Thyroid gland (tissue), 4 donors: ENCODE data around the gene SOCS3.

Experiments used
- POLR2A ChIP-seq, 2 donors: fragments of 450-650 bp; IDR thresholded peaks; one replicate each; pipeline ENCODE4 v1.6.1; 2017; ENCODE audit warnings: antibody characterized with exemption in 2 of 2, mild to moderate bottlenecking in 2 of 2, moderate library complexity in 1 of 2
- TF ChIP-seq, protein P1 (sequence below), 6 experiments: fragments of 200-600 bp in 3 of 6; fragments of 450-650 bp in 3 of 6; sonication (generic) in 3 of 6; IDR thresholded peaks; one replicate each; pipeline ENCODE4 v1.5.1; 2016 to 2019; ENCODE audit warnings: antibody characterized with exemption in 6 of 6, mild to moderate bottlenecking in 2 of 6, inconsistent platforms in 1 of 6, moderate library complexity in 1 of 6

GRCh38 chr17:78361225-78361701, 1.4 kb upstream of the SOCS3 start:
- TF ChIP-seq, protein P1, sequence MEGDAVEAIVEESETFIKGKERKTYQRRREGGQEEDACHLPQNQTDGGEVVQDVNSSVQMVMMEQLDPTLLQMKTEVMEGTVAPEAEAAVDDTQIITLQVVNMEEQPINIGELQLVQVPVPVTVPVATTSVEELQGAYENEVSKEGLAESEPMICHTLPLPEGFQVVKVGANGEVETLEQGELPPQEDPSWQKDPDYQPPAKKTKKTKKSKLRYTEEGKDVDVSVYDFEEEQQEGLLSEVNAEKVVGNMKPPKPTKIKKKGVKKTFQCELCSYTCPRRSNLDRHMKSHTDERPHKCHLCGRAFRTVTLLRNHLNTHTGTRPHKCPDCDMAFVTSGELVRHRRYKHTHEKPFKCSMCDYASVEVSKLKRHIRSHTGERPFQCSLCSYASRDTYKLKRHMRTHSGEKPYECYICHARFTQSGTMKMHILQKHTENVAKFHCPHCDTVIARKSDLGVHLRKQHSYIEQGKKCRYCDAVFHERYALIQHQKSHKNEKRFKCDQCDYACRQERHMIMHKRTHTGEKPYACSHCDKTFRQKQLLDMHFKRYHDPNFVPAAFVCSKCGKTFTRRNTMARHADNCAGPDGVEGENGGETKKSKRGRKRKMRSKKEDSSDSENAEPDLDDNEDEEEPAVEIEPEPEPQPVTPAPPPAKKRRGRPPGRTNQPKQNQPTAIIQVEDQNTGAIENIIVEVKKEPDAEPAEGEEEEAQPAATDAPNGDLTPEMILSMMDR (IDR thresholded peaks at IDR 0.05), result no peak
- TF ChIP-seq POLR2A (IDR thresholded peaks at IDR 0.05), result no peak
